A673 (cell line): ENCODE data around the gene NCR3LG1.

Experiments used
- CTCF ChIP-seq: fragments of 300-800, 200-600 bp; sonication (generic); conservative IDR thresholded peaks from 2 replicates; pipeline ENCODE4 v1.5.1; 2017; ENCODE audit warnings: low read depth, mild to moderate bottlenecking, antibody characterized with exemption, low read length, moderate library complexity, mixed read lengths
- EZH2 ChIP-seq: fragments of 200-600 bp; sonication (generic); IDR thresholded peaks from 2 replicates; pipeline ENCODE4 v1.6.1; 2017; ENCODE audit warnings: borderline replicate concordance, low read depth, mild to moderate bottlenecking, mixed read lengths, antibody characterized with exemption, low read length; ENCODE audit not compliant: poor library complexity, severe bottlenecking

GRCh38 chr11:17389957-17390649 is 38.5 kb downstream of the NCR3LG1 start:
- TF ChIP-seq CTCF: no peak
- TF ChIP-seq EZH2: no peak
